GM23338 (cell line): ENCODE data around the gene CIZ1. TPM values are rescaled to one million over a fixed set of nuclear protein-coding genes. Genes with fewer than 3 reads are reported as not detected.

Experiments
- ATAC-seq: fragments of 200-7000 bp; cut with Tn5 transposase; 3 replicates; pipeline ENCODE4 v1.9.1; 2020
- DNase-seq: peaks from one replicate; pipeline ENCODE4 v3.0.0-alpha.2; 2015; ENCODE audit warnings: low spot score
- H2AFZ ChIP-seq: fragments of 200-600 bp; sonication (generic); 2 replicates; pipeline ENCODE4 v1.8.0; 2016; ENCODE audit warnings: antibody characterized with exemption, mild to moderate bottlenecking, moderate library complexity
- H3F3A ChIP-seq: fragments of 200-600 bp; sonication (generic); replicated peaks from 2 replicates; pipeline ENCODE4 v1.8.0; 2017; ENCODE audit warnings: antibody characterized with exemption, mixed run types, low read depth
- H3K27ac ChIP-seq: fragments of 200-600 bp; sonication (generic); 2 replicates; pipeline ENCODE4 v1.6.1; 2016; ENCODE audit warnings: low read depth
- H3K27me3 ChIP-seq: fragments of 200-600 bp; sonication (generic); 2 replicates; pipeline ENCODE4 v1.8.0; 2016; ENCODE audit warnings: mild to moderate bottlenecking, mixed run types, moderate library complexity; ENCODE audit not compliant: insufficient read depth
- H3K36me3 ChIP-seq: fragments of 200-600 bp; sonication (generic); 2 replicates; pipeline ENCODE4 v1.8.0; 2016; ENCODE audit warnings: mild to moderate bottlenecking; ENCODE audit not compliant: insufficient read depth
- H3K4me1 ChIP-seq: fragments of 200-600 bp; sonication (generic); 2 replicates; pipeline ENCODE4 v1.8.0; 2016; ENCODE audit warnings: mild to moderate bottlenecking, moderate library complexity; ENCODE audit not compliant: insufficient read depth
- H3K4me2 ChIP-seq: fragments of 200-600 bp; sonication (generic); 2 replicates; pipeline ENCODE4 v1.7.1; 2017; ENCODE audit warnings: mixed run types
- H3K4me3 ChIP-seq: fragments of 200-600 bp; sonication (generic); 2 replicates; pipeline ENCODE4 v1.6.1; 2016; ENCODE audit warnings: mixed run types
- H3K79me2 ChIP-seq: fragments of 200-600 bp; sonication (generic); replicated peaks from 2 replicates; pipeline ENCODE4 v1.8.0; 2017; ENCODE audit warnings: mild to moderate bottlenecking; ENCODE audit not compliant: insufficient read depth
- H3K9me2 ChIP-seq: fragments of 200-600 bp; sonication (generic); 2 replicates; pipeline ENCODE4 v1.8.0; 2017; ENCODE audit not compliant: insufficient read depth
- H4K20me1 ChIP-seq: fragments of 200-600 bp; sonication (generic); replicated peaks from 2 replicates; pipeline ENCODE4 v1.8.0; 2017; ENCODE audit warnings: mild to moderate bottlenecking; ENCODE audit not compliant: insufficient read depth
- H3K27ac Mint-ChIP-seq: 2 replicates; pipeline ENCODE4 v1.8.0; 2020; ENCODE audit warnings: inconsistent platforms, mild to moderate bottlenecking, moderate library complexity, mixed read lengths
- H3K27me3 Mint-ChIP-seq: 3 replicates; pipeline ENCODE4 v1.8.0; 2022; ENCODE audit warnings: low read depth, mild to moderate bottlenecking, moderate library complexity, mixed read lengths, inconsistent platforms; ENCODE audit not compliant: insufficient read depth, poor library complexity
- H3K36me3 Mint-ChIP-seq: 3 replicates; pipeline ENCODE4 v1.8.0; 2021; ENCODE audit warnings: low read depth, mild to moderate bottlenecking, inconsistent platforms, moderate library complexity, mixed read lengths
- H3K4me1 Mint-ChIP-seq: 3 replicates; pipeline ENCODE4 v1.8.0; 2020; ENCODE audit warnings: mild to moderate bottlenecking, inconsistent platforms, mixed read lengths
- H3K4me3 Mint-ChIP-seq: 3 replicates; pipeline ENCODE4 v1.8.0; 2021; ENCODE audit warnings: moderate library complexity, mild to moderate bottlenecking, inconsistent platforms, mixed read lengths
- H3K9me3 Mint-ChIP-seq: 3 replicates; pipeline ENCODE4 v1.8.0; 2020; ENCODE audit warnings: moderate library complexity, mild to moderate bottlenecking, inconsistent platforms, mixed read lengths
- CREB1 ChIP-seq: fragments of 250-450 bp; sonication (Bioruptor Pico); IDR thresholded peaks from 2 replicates; pipeline ENCODE4 v1.5.0; 2020; ENCODE audit warnings: low read depth, mild to moderate bottlenecking, moderate library complexity
- EZH2 ChIP-seq: fragments of 200-600 bp; sonication (generic); IDR thresholded peaks from one replicate; pipeline ENCODE4 v1.8.0; 2017; ENCODE audit warnings: antibody characterized with exemption, mild to moderate bottlenecking, low read depth; ENCODE audit not compliant: unreplicated experiment
- EZH2phosphoT487 ChIP-seq: fragments of 200-600 bp; sonication (generic); IDR thresholded peaks from one replicate; pipeline ENCODE4 v1.8.1; 2018; ENCODE audit warnings: antibody characterized with exemption; ENCODE audit not compliant: unreplicated experiment
- JUNB ChIP-seq: IDR thresholded peaks from one replicate; pipeline ENCODE4 v1.6.1; 2016; ENCODE audit warnings: antibody characterized with exemption; ENCODE audit not compliant: unreplicated experiment
- NANOG ChIP-seq: IDR thresholded peaks from 2 replicates; pipeline ENCODE4 v1.6.1; 2016; ENCODE audit warnings: antibody characterized with exemption, borderline replicate concordance
- POLR2AphosphoS5 ChIP-seq: IDR thresholded peaks from 2 replicates; pipeline ENCODE4 v1.6.1; 2016; ENCODE audit warnings: antibody characterized with exemption, low read depth
- STAT1 ChIP-seq: IDR thresholded peaks from one replicate; pipeline ENCODE4 v1.6.1; 2016; ENCODE audit warnings: antibody characterized with exemption; ENCODE audit not compliant: unreplicated experiment
- ZNF114 ChIP-seq: fragments of 250-450 bp; sonication (Bioruptor Pico); IDR thresholded peaks from 2 replicates; pipeline ENCODE4 v1.5.0; 2020; ENCODE audit warnings: mild to moderate bottlenecking, moderate library complexity
- ZNF331 ChIP-seq: fragments of 250-450 bp; sonication (Bioruptor Pico); IDR thresholded peaks from 2 replicates; pipeline ENCODE4 v1.5.0; 2020; ENCODE audit warnings: low read depth, mild to moderate bottlenecking, moderate library complexity
- polyA plus RNA-seq: library from polyadenylated mRNA; unstranded; fragments of >200 nt; fragmentation: Nextera tagmentation; extraction: Ambion mirVana; gene quantifications from 2 replicates; pipeline ENCODE4 v1.2.1, GENCODE V29; 2016
- total RNA-seq: library from RNA; depleted of rRNA; stranded (reverse); fragments of >200 nt; shearing (Covaris generic); gene quantifications from 2 replicates; pipeline ENCODE4 v1.2.3, GENCODE V29; 2014
- TF ChIP-seq, protein P1 (sequence below): fragments of 250-450 bp; sonication (Bioruptor Pico); IDR thresholded peaks from 2 replicates; pipeline ENCODE4 v1.5.0; 2020; ENCODE audit warnings: mild to moderate bottlenecking, moderate library complexity
- TF ChIP-seq, protein P2 (sequence below): IDR thresholded peaks from one replicate; pipeline ENCODE4 v1.6.1; 2018; ENCODE audit warnings: antibody characterized with exemption; ENCODE audit not compliant: unreplicated experiment
- TF ChIP-seq, protein P3 (sequence below), 2 experiments: fragments of 200-600 bp in 1 of 2; sonication (generic) in 1 of 2; conservative IDR thresholded peaks; 2 replicates each; pipeline versions ENCODE4 v1.5.1 to v1.6.1; 2016 to 2017; ENCODE audit warnings: antibody characterized with exemption in 2 of 2, low read depth in 2 of 2, mild to moderate bottlenecking in 2 of 2, moderate library complexity in 1 of 2
- TF ChIP-seq, protein P4 (sequence below): IDR thresholded peaks from 2 replicates; pipeline ENCODE4 v1.6.1; 2016; ENCODE audit warnings: antibody characterized with exemption

Gene CIZ1
- total and polyA plus RNA-seq, 2 experiments from 2014 or later: 49.6 to 61.4 TPM

DNA sequence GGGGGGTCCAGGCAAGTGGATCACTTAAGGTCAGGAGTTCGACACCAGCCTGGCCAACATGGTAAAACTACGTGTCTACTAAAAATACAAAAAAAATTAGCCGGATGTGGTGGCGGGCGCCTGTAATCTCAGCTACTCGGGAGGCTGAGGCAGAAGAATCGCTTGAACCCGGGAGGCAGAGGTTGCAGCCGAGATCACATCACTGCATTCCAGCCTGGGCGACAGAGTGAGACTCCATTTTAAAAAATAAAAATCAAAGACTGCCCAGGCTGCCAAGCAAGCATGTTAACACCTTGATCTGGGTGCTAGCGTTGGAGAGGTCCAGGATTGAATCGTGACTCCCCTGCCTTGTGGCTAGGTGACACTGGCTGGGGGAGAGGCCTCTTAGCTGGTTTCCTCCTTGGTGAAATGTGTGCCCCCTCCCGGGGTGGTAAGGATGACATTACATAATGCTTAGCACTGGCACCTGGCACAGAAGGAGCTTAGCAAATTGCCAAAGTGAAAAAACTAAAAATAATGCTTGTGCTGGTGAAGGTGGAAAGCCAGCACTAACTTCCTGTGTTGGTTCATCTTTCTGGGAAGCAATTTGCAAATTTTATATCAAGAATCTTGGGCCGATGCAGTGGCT lies 2.2 kb upstream of the CIZ1 start:
- no peaks in the 10 kb centered on the region for H3K9me2 ChIP-seq
- no peak for TF ChIP-seq ZNF331 (CRISPR knock-in tag)
- TF ChIP-seq CREB1: no peak
- TF ChIP-seq EZH2phosphoT487: no peak
- TF ChIP-seq EZH2: no peak
- no peak for TF ChIP-seq STAT1
- no peak for TF ChIP-seq NANOG
- TF ChIP-seq ZNF114: no peak
- no peak for TF ChIP-seq JUNB
- TF ChIP-seq, protein P1, sequence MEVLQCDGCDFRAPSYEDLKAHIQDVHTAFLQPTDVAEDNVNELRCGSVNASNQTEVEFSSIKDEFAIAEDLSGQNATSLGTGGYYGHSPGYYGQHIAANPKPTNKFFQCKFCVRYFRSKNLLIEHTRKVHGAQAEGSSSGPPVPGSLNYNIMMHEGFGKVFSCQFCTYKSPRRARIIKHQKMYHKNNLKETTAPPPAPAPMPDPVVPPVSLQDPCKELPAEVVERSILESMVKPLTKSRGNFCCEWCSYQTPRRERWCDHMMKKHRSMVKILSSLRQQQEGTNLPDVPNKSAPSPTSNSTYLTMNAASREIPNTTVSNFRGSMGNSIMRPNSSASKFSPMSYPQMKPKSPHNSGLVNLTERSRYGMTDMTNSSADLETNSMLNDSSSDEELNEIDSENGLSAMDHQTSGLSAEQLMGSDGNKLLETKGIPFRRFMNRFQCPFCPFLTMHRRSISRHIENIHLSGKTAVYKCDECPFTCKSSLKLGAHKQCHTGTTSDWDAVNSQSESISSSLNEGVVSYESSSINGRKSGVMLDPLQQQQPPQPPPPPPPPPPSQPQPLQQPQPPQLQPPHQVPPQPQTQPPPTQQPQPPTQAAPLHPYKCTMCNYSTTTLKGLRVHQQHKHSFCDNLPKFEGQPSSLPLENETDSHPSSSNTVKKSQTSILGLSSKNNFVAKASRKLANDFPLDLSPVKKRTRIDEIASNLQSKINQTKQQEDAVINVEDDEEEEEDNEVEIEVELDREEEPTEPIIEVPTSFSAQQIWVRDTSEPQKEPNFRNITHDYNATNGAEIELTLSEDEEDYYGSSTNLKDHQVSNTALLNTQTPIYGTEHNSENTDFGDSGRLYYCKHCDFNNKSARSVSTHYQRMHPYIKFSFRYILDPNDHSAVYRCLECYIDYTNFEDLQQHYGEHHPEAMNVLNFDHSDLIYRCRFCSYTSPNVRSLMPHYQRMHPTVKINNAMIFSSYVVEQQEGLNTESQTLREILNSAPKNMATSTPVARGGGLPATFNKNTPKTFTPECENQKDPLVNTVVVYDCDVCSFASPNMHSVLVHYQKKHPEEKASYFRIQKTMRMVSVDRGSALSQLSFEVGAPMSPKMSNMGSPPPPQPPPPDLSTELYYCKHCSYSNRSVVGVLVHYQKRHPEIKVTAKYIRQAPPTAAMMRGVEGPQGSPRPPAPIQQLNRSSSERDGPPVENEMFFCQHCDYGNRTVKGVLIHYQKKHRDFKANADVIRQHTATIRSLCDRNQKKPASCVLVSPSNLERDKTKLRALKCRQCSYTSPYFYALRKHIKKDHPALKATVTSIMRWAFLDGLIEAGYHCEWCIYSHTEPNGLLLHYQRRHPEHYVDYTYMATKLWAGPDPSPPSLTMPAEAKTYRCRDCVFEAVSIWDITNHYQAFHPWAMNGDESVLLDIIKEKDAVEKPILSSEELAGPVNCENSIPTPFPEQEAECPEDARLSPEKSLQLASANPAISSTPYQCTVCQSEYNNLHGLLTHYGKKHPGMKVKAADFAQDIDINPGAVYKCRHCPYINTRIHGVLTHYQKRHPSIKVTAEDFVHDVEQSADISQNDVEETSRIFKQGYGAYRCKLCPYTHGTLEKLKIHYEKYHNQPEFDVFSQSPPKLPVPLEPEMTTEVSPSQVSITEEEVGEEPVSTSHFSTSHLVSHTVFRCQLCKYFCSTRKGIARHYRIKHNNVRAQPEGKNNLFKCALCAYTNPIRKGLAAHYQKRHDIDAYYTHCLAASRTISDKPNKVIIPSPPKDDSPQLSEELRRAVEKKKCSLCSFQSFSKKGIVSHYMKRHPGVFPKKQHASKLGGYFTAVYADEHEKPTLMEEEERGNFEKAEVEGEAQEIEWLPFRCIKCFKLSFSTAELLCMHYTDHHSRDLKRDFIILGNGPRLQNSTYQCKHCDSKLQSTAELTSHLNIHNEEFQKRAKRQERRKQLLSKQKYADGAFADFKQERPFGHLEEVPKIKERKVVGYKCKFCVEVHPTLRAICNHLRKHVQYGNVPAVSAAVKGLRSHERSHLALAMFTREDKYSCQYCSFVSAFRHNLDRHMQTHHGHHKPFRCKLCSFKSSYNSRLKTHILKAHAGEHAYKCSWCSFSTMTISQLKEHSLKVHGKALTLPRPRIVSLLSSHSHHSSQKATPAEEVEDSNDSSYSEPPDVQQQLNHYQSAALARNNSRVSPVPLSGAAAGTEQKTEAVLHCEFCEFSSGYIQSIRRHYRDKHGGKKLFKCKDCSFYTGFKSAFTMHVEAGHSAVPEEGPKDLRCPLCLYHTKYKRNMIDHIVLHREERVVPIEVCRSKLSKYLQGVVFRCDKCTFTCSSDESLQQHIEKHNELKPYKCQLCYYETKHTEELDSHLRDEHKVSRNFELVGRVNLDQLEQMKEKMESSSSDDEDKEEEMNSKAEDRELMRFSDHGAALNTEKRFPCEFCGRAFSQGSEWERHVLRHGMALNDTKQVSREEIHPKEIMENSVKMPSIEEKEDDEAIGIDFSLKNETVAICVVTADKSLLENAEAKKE: no peak
- no peak for TF ChIP-seq POLR2AphosphoS5
- TF ChIP-seq, protein P2, sequence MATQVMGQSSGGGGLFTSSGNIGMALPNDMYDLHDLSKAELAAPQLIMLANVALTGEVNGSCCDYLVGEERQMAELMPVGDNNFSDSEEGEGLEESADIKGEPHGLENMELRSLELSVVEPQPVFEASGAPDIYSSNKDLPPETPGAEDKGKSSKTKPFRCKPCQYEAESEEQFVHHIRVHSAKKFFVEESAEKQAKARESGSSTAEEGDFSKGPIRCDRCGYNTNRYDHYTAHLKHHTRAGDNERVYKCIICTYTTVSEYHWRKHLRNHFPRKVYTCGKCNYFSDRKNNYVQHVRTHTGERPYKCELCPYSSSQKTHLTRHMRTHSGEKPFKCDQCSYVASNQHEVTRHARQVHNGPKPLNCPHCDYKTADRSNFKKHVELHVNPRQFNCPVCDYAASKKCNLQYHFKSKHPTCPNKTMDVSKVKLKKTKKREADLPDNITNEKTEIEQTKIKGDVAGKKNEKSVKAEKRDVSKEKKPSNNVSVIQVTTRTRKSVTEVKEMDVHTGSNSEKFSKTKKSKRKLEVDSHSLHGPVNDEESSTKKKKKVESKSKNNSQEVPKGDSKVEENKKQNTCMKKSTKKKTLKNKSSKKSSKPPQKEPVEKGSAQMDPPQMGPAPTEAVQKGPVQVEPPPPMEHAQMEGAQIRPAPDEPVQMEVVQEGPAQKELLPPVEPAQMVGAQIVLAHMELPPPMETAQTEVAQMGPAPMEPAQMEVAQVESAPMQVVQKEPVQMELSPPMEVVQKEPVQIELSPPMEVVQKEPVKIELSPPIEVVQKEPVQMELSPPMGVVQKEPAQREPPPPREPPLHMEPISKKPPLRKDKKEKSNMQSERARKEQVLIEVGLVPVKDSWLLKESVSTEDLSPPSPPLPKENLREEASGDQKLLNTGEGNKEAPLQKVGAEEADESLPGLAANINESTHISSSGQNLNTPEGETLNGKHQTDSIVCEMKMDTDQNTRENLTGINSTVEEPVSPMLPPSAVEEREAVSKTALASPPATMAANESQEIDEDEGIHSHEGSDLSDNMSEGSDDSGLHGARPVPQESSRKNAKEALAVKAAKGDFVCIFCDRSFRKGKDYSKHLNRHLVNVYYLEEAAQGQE: no peak
- TF ChIP-seq, protein P3, sequence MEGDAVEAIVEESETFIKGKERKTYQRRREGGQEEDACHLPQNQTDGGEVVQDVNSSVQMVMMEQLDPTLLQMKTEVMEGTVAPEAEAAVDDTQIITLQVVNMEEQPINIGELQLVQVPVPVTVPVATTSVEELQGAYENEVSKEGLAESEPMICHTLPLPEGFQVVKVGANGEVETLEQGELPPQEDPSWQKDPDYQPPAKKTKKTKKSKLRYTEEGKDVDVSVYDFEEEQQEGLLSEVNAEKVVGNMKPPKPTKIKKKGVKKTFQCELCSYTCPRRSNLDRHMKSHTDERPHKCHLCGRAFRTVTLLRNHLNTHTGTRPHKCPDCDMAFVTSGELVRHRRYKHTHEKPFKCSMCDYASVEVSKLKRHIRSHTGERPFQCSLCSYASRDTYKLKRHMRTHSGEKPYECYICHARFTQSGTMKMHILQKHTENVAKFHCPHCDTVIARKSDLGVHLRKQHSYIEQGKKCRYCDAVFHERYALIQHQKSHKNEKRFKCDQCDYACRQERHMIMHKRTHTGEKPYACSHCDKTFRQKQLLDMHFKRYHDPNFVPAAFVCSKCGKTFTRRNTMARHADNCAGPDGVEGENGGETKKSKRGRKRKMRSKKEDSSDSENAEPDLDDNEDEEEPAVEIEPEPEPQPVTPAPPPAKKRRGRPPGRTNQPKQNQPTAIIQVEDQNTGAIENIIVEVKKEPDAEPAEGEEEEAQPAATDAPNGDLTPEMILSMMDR (conservative IDR thresholded peaks at IDR 0.05; ENCODE audit: low read depth in 2 of 2): no peak
- TF ChIP-seq, protein P4, sequence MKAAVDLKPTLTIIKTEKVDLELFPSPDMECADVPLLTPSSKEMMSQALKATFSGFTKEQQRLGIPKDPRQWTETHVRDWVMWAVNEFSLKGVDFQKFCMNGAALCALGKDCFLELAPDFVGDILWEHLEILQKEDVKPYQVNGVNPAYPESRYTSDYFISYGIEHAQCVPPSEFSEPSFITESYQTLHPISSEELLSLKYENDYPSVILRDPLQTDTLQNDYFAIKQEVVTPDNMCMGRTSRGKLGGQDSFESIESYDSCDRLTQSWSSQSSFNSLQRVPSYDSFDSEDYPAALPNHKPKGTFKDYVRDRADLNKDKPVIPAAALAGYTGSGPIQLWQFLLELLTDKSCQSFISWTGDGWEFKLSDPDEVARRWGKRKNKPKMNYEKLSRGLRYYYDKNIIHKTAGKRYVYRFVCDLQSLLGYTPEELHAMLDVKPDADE: no peak
- ATAC-seq: no peak
- peak overlapping the region; percentile 91; the same call in 1 of the 2 replicates for H2AFZ ChIP-seq
- Mint-ChIP-seq H3K27me3 (peaks cover 19% of the 10 kb centered on the region), H3K4me3 (no peak overlapping the region), H3K27ac (no peak overlapping the region), H3K4me1 (peaks cover 6% of the 10 kb centered on the region), H3K9me3 (no peaks in the 10 kb centered on the region), H3K36me3 (peaks cover 14% of the 10 kb centered on the region)
- H3K27ac ChIP-seq: no peak overlapping the region
- no peaks in the 10 kb centered on the region for H3K79me2 ChIP-seq
- no peaks in the 10 kb centered on the region for H3K36me3 ChIP-seq
- peak overlapping the region; percentile 46; the same call in 1 of the 2 replicates for H3K4me3 ChIP-seq
- DNase-seq: no peak
- H3K4me2 ChIP-seq: peak overlapping the region; percentile 73
- H4K20me1 ChIP-seq: no peaks in the 10 kb centered on the region; the same call in 1 of the 2 replicates
- no peaks in the 10 kb centered on the region for H3F3A ChIP-seq
- H3K27me3 ChIP-seq: peaks cover 6% of the 10 kb centered on the region; the same call in 1 of the 2 replicates
- H3K4me1 ChIP-seq: no peaks in the 10 kb centered on the region
